Stimulated activated naive CD4-positive, alpha-beta T cell (primary cell): ENCODE results near the gene PRKD1.

Experiments used
- DNase-seq, 6 experiments: peaks; one replicate each; lab custom pipeline; 2025; lab: John Stamatoyannopoulos, UW

The PRKD1 gene

GRCh38 chr14:29672831-29673230 lies 254.8 kb downstream of the PRKD1 start:
- no peak for DNase-seq

- no peak for DNase-seq
These were observed 256.6 kb downstream of the PRKD1 start for GRCh38 chr14:29671034-29671433.

GRCh38 chr14:29668201-29668600 lies 259.4 kb downstream of the PRKD1 start:
- no peak for DNase-seq

- no peak for DNase-seq
These were observed 263.1 kb downstream of the PRKD1 start for GRCh38 chr14:29664515-29664914.

- no peak for DNase-seq
These were observed 264.3 kb downstream of the PRKD1 start for GRCh38 chr14:29663281-29663801.

GRCh38 chr14:29654901-29655550 lies 272.6 kb downstream of the PRKD1 start:
- DNase-seq = no peak

- DNase-seq = no peak
These were observed 274.3 kb downstream of the PRKD1 start for GRCh38 chr14:29653303-29653702.

- no peak for DNase-seq
These were observed 275.1 kb downstream of the PRKD1 start for GRCh38 chr14:29652571-29652970.

- DNase-seq = no peak
These were observed 276.9 kb downstream of the PRKD1 start for GRCh38 chr14:29650554-29651269.

GRCh38 chr14:29649170-29649569 lies 278.5 kb downstream of the PRKD1 start:
- no peak for DNase-seq

GRCh38 chr14:29648045-29648444 lies 279.6 kb downstream of the PRKD1 start:
- DNase-seq = no peak

GRCh38 chr14:29645117-29645516 lies 282.5 kb downstream of the PRKD1 start:
- DNase-seq = no peak

- no peak for DNase-seq
These were observed 284.0 kb downstream of the PRKD1 start for GRCh38 chr14:29643433-29644211.

GRCh38 chr14:29637411-29637810 lies 290.2 kb downstream of the PRKD1 start:
- no peak for DNase-seq

- DNase-seq = no peak
These were observed 290.8 kb downstream of the PRKD1 start for GRCh38 chr14:29636870-29637269.

- DNase-seq = no peak
These were observed 297.0 kb downstream of the PRKD1 start for GRCh38 chr14:29630566-29631160.

GRCh38 chr14:29629839-29630238 lies 297.8 kb downstream of the PRKD1 start:
- DNase-seq = no peak

GRCh38 chr14:29627137-29627536 lies 300.5 kb downstream of the PRKD1 start:
- DNase-seq = no peak

GRCh38 chr14:29618323-29619067 lies 309.2 kb downstream of the PRKD1 start:
- no peak for DNase-seq

GRCh38 chr14:29616922-29617321 lies 310.7 kb downstream of the PRKD1 start:
- no peak for DNase-seq

- DNase-seq = no peak
These were observed 318.8 kb downstream of the PRKD1 start for GRCh38 chr14:29608861-29609260.

- DNase-seq = no peak
These were observed 320.5 kb downstream of the PRKD1 start for GRCh38 chr14:29607169-29607568.
